Kidney (tissue), 14 donors: ENCODE measurements around the gene GGA2. TPM values are rescaled to one million over a fixed set of nuclear protein-coding genes. Genes with fewer than 3 reads are reported as not detected.
A peak's percentile ranks its signal among the peaks of the same experiment; 100 is the strongest.

Experiments
- DNase-seq, 5 donors: peaks; one replicate each; pipeline ENCODE4 v3.0.0-alpha.2; 2013 to 2020
- FAIRE-seq: peaks from 2 replicates; lab custom pipeline; 2012; peaks lifted over from hg19 to GRCh38; lab: Jason Lieb, UNC
- H3K27ac ChIP-seq, 2 donors: one replicate each; pipeline ENCODE4 v1.7.0; 2013; ENCODE audit warnings: low read depth in 2 of 2, low read length in 2 of 2, inconsistent platforms in 1 of 2
- H3K27me3 ChIP-seq: one replicate; pipeline ENCODE4 v1.7.1; 2013; ENCODE audit warnings: low read length, inconsistent platforms; ENCODE audit not compliant: control insufficient read depth, insufficient read depth
- H3K36me3 ChIP-seq, 3 donors: one replicate each; pipeline versions ENCODE4 v1.7.0 to v1.7.1; 2013; ENCODE audit warnings: low read length in 3 of 3, control low read depth in 1 of 3, inconsistent platforms in 1 of 3; ENCODE audit not compliant: insufficient read depth in 3 of 3, control insufficient read depth in 2 of 3
- H3K4me1 ChIP-seq, 3 donors: one replicate each; pipeline versions ENCODE4 v1.7.0 to v1.7.1; 2013; ENCODE audit warnings: low read length in 3 of 3, inconsistent platforms in 1 of 3, low read depth in 1 of 3; ENCODE audit not compliant: control insufficient read depth in 2 of 3, insufficient read depth in 2 of 3
- H3K4me3 ChIP-seq, 3 donors: one replicate each; pipeline versions ENCODE4 v1.7.0 to v1.8.1; 2013; ENCODE audit warnings: low read length in 3 of 3, control low read depth in 1 of 3, inconsistent platforms in 1 of 3
- H3K9ac ChIP-seq, 3 donors: one replicate each; pipeline versions ENCODE4 v1.7.0 to v1.7.1; 2013; ENCODE audit warnings: low read length in 3 of 3, control low read depth in 1 of 3, inconsistent platforms in 1 of 3
- H3K9me3 ChIP-seq, 3 donors: one replicate each; pipeline versions ENCODE4 v1.7.0 to v1.7.1; 2013; ENCODE audit warnings: low read length in 3 of 3, control low read depth in 1 of 3, inconsistent platforms in 1 of 3; ENCODE audit not compliant: control insufficient read depth in 2 of 3, insufficient read depth in 1 of 3
- intact Hi-C: fragments of 100-400 bp; cut with DNase I; formaldehyde crosslinking; loops from one replicate; pipeline ENCODE4 v1.11.1; 2022
- polyA plus RNA-seq: library from polyadenylated mRNA; stranded (reverse); fragments of 350-450 nt; fragmentation: Illumina TruSeq; extraction: RNeasy Lipid Tissue Mini Kit (QIAGEN cat#74804); gene quantifications from one replicate; pipeline ENCODE4 v1.2.3, GENCODE V29; 2014; ENCODE audit warnings: low read depth, low replicate concordance; ENCODE audit not compliant: insufficient read depth
- total RNA-seq: library from RNA; stranded (reverse); fragmentation: NEBNext Ultra II Directional; extraction: Animal tissue kit (Norgen Biotek cat#: 25700); gene quantifications from one replicate; pipeline ENCODE4 v1.2.1, GENCODE V29; 2021
- TF ChIP-seq, protein P1 (sequence below): IDR thresholded peaks from 3 replicates; pipeline ENCODE4 v1.5.1; 2012; ENCODE audit warnings: mild to moderate bottlenecking, moderate library complexity, borderline replicate concordance; ENCODE audit not compliant: insufficient read depth; ENCODE audit errors: extremely low read depth
- donor health status: control.
- donor health status: control.
- donor health status: control.
- donor health status: control.
- donor health status: control.
- donor health status: DM: yes; HTN: yes; CAD: no.
- donor health status: Normal renal cell carcinoma (clear cell type).

Gene GGA2
- total and polyA plus RNA-seq, 2 donors from 2014 or later = 43.5 to 79.9 TPM

DNA sequence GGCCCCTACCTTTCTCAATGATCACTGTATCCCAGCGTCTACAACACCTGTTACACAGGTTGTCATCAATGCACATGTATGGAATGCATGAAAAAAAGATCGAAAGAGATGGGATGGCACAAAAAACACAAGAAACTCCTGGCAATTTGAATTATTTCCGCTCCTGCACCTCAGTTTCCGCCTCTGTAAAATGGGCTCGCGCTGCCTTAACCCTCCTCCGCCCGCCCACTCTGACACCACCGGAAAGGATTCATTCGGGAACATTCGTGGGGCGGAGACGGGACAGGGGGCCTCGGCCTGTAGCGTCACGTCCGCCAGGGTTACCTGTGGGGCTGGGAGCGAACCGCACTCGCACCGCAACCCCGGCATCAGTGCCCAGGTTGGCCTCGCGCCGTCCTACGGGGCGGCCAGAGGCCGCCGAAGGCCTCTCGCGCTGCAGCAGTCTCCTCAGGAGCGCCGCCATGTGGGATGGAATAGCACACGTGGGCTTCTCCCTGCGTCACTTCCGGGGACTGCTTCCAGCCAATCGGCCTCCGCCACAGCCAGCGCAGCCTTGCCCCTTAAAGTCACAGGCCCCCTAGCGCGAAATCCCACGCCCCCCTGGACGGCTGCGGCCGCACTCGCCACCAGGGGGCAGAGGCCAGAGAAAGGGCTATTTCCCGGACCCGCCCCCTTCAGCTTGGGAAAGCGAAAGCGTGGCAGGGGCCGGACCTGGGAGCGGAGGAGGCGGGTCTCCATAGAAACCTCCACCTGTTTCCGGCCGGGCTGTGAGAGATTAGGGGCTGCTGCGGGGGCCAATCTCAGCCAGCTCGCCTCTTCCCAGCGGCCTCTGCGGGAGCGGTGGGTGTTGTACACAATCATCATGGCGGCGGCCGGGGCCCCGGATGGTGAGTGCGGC, 46.8 kb upstream of the GGA2 start, which contains the start of the genes EARS2 and UBFD1:
EARS2 (minus strand) TSS at position 470 of the 898 bp plus-strand sequence; CDS start at position 463, 7 bp downstream.
UBFD1 (plus strand) TSS at position 847 of the 898 bp plus-strand sequence; CDS start at position 863, 16 bp downstream.
- peak within 1 kb of the TSS; percentile 85 to 91 (median 90) for H3K4me3 ChIP-seq
- peak; percentile 99 to 100 (median 99) for DNase-seq
- peak within 1 kb of the TSS; percentile 61 to 81 (median 78) for H3K9ac ChIP-seq
- H3K36me3 ChIP-seq = peaks cover 5 to 23% (median 16%) of the 10 kb centered on the region in 3 donors
- no peaks in the 10 kb centered on the region for H3K27me3 ChIP-seq
- peaks cover 0 to 7% (median 3%) of the 10 kb centered on the region in 3 donors for H3K4me1 ChIP-seq
- TF ChIP-seq, protein P1, sequence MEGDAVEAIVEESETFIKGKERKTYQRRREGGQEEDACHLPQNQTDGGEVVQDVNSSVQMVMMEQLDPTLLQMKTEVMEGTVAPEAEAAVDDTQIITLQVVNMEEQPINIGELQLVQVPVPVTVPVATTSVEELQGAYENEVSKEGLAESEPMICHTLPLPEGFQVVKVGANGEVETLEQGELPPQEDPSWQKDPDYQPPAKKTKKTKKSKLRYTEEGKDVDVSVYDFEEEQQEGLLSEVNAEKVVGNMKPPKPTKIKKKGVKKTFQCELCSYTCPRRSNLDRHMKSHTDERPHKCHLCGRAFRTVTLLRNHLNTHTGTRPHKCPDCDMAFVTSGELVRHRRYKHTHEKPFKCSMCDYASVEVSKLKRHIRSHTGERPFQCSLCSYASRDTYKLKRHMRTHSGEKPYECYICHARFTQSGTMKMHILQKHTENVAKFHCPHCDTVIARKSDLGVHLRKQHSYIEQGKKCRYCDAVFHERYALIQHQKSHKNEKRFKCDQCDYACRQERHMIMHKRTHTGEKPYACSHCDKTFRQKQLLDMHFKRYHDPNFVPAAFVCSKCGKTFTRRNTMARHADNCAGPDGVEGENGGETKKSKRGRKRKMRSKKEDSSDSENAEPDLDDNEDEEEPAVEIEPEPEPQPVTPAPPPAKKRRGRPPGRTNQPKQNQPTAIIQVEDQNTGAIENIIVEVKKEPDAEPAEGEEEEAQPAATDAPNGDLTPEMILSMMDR = peak; percentile 83
- no peaks in the 10 kb centered on the region for H3K9me3 ChIP-seq
- intact Hi-C loops = no loop called here
- peak; percentile 77 for FAIRE-seq
- peak within 1 kb of the TSS; percentile 85 to 89 for H3K27ac ChIP-seq

DNA sequence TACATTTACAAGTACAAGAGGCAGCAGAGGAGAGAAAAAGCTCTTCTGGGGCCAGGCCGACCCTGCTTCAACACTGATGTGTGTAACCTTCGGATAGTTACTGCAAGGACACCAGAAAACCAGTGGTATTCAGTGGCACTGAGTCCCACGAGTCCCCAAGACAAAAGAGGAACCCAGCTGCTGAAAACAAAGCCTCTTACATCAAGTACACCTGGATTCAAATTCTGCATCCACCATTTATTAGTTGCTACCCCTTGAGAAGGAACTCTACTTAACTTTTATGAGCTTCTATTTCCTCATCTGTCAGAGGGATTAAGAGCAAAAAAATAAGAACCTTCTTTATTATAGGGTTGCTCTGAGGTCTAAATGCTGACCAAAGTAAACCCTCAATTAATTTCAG, 44.2 kb upstream of the GGA2 start:
- Histone ChIP-seq H3K9ac (no peak overlapping the region), H3K4me3 (no peak overlapping the region), H3K36me3 (peaks cover 0 to 24% (median 13%) of the 10 kb centered on the region in 3 donors), H3K27ac (no peak overlapping the region), H3K27me3 (no peaks in the 10 kb centered on the region), H3K4me1 (peaks cover 0 to 7% (median 3%) of the 10 kb centered on the region in 3 donors), H3K9me3 (no peaks in the 10 kb centered on the region)
- intact Hi-C loops = no loop called here
- DNase-seq (no peak), FAIRE-seq (no peak)
- TF ChIP-seq, protein P1 = no peak

DNA sequence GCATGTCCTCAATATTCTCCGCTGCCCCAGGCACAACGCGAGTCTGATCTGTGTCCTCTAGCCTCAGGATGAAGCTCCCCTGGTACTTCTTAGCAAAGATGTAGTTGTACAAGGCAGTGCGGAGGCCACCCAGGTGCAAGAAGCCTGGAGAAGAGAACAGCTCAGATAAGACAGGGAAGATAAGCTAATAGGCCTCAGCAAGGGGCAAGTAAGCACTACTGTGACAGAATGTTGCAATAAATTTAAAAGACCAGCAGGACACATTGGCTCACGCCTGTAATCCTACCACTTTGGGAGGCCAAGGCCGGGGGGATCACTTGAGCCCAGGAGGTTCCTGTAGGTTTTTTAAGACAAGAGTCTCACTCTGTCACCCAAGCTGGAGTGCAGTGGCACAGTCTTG, 41.9 kb upstream of the GGA2 start:
- DNase-seq (no peak), FAIRE-seq (no peak)
- H3K4me3 ChIP-seq = no peak overlapping the region
- TF ChIP-seq, protein P1 = no peak
- peaks cover 0 to 5% (median 0%) of the 10 kb centered on the region in 3 donors for H3K4me1 ChIP-seq
- H3K27ac ChIP-seq = no peak overlapping the region
- H3K36me3 ChIP-seq = peaks cover 0 to 30% (median 19%) of the 10 kb centered on the region in 3 donors
- H3K27me3 ChIP-seq = no peaks in the 10 kb centered on the region
- intact Hi-C loops = no loop called here
- H3K9ac ChIP-seq = no peak overlapping the region
- H3K9me3 ChIP-seq = no peaks in the 10 kb centered on the region
